Limb (tissue), 2 donors: ENCODE measurements around the gene NMU.
"Not testable (repeated sequence)": the region's sequence is repeated elsewhere in the genome, so short reads cannot be mapped to it uniquely, and the experiment has no call there.

ENCODE experiments used
- DNase-seq, 2 donors: peaks; one replicate each; pipeline ENCODE4 v3.0.0-alpha.2; 2016; ENCODE audit errors: extremely low spot score in 2 of 2

The NMU gene

DNA sequence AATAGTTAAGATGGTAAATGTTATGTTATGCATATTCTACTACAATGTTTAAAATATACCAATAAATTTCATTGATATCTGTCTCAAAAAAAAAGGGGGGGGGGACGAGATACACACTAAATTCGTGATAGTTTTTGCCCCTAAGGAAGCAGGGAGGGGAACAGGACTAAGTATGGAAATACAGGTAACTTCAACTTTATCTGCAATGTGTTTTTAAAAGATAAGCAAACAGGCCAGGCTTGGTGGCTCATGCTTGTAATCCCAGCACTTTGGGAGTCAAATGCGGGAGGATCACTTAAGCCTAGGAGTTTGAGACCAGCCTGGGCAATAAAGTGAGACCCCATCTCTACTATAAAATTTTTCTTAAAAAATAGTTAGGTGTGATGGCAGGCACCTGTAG, 76.0 kb downstream of the NMU start:
- no peak for DNase-seq

DNA sequence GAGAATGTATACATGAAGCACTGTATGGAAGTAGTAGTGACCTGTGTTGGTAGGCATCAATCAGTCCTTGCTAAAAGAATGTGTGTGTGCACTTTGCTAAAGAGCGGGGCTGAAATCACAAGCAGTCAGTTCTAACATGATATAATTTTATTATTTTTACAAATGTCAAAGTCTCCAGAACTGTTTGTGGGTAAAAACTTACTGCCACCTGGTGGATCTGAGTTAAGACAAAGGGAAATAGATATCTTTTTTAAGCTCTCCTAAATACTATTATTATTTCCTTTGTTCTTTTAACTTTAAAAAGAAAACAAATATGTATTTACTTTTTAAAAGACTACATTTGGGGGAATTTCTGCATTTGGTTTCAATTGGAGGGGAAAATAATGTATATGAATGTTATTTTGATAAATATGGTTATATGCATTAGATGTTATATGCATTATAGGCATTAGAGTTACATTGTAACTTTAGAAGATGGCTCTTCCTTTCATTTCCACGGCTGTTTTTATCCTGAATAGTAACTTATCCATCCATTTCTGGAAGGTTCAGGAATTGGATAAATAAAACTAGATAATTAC, 81.6 kb downstream of the NMU start:
- peak in 1 of 2 donors; percentile 66 for DNase-seq

DNA sequence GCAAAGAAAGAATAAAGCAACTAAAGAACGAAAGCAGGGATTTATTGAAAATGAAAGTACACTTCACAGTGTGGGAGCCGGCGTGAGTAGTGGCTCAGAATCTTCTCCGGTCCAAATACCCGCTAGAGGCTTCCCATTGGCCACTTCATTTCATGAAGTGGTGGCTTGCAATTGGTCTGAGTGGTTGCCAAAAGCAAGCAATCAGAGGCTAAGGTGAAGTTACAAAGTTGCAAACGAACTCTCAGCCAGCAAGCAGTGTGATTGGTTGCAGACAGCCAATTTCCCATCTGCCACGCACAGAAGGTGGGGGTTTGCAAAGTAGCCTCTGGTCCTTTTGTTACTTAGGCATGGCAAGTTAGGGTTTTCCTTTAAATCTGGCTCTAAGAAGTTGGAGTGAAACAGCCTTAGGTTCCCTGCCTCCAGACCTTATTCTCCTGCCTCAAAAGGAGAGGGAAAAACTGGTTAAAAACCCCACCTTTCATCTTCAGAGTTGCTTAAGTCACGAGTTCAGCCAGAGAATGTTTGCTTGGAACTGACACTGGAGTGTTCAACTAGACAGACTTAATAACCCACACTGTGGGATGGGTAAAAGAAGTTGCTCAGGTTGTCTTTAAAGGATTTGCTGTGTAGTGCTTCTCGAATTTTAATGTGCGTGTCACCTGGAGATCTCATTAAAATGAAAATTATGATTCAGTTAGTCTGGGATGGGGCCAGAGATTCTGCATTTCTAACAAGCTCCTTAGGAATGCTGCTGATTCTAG, 82.5 kb downstream of the NMU start:
- DNase-seq: no peak

GRCh38 chr4:55551964-55552363, 84.1 kb downstream of the NMU start:
- not testable (repeated sequence) for DNase-seq

DNA sequence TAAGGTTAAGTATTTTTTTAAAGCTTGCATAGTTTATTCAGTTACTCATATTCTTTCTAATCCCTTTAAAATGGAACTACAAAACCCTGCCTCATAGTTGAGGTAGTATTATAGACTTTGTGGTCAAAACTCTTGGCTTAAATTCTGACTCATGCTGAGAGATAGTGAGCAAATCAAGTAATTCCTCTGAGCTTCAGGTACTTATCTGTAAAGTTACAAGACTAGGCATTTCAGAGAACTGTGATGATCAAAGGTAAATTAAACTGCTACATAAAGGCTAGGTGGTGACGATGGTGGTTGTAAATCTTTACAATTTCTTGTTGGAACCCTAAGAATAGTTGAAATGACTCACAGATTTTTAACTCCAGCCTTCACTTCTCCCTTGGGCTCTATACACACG, 86.2 kb downstream of the NMU start:
- DNase-seq: no peak

- DNase-seq: no peak
Measured at GRCh38 chr4:55547918-55548317, 88.2 kb downstream of the NMU start.

- peak in 1 of 2 donors; percentile 36 for DNase-seq
Measured at GRCh38 chr4:55547466-55547770, 88.7 kb downstream of the NMU start.

DNA sequence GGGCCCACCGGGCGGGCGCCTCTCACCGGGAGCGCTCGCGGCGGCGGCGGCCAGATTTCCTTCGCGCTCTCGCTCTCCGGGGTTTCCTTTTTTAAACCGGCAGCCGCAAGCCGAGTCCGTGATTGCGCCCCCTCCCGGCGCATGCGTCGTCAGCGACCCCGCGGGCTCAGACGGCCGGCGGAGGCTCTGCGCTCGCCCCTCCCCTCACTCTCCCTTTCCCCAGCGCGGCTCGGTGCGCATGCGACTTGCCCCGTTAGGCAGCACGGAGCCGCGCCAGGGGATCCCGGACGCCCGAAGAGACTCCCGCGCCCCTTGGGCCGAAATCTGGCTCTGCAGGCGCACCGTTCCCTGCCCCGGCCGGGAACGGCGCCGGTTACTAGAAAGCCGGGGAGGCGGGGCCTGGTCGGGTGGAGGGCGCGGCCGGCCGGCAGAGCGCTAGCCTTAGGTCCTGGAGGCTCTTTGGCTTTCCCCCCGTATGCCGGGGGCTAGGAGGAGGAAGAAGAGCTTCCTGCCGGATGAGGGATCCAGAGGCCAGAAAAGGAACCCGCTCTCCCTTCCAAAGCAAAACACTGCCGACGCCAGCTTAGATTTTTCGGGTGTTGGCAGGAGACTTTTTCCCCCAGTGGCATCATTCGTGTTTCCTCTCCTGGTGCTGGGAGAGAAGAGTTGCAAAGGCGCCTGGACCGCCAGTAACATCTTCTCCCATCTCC, 89.2 kb downstream of the NMU start, which contains the start of gene CLOCK:
CLOCK (minus strand) TSS at position 154 of the 710 bp plus-strand sequence. CDS start 64,124 bp downstream, outside the sequence.
- DNase-seq: peak in 1 of 2 donors; percentile 89

GRCh38 chr4:55546506-55546755, 89.7 kb downstream of the NMU start:
- DNase-seq: peak in 1 of 2 donors; percentile 93

- DNase-seq: peak; percentile 83 to 84
Measured at GRCh38 chr4:55545641-55546505, 90.2 kb downstream of the NMU start.
